Measurements from ENCODE around the gene PDZRN4.

- no peak for TF ChIP-seq PATZ1 (CRISPR knock-in tag; IDR thresholded peaks at IDR 0.05; ENCODE audit: borderline replicate concordance)
- no peak for TF ChIP-seq BACH2 (CRISPR knock-in tag; IDR thresholded peaks at IDR 0.05; ENCODE audit: borderline replicate concordance)
- TF ChIP-seq ARNTL (CRISPR knock-in tag; IDR thresholded peaks at IDR 0.05; ENCODE audit: borderline replicate concordance, low read depth), result no peak
- no peak for TF ChIP-seq ZFP3 (CRISPR knock-in tag; IDR thresholded peaks at IDR 0.05)
- no peak for TF ChIP-seq ZFP30 (CRISPR knock-in tag; IDR thresholded peaks at IDR 0.05)
- no peak for TF ChIP-seq RARB (CRISPR knock-in tag; IDR thresholded peaks at IDR 0.05)
- no peak for TF ChIP-seq CSDC2 (CRISPR knock-in tag; IDR thresholded peaks at IDR 0.05)
- TF ChIP-seq CREB5 (CRISPR knock-in tag; IDR thresholded peaks at IDR 0.05; ENCODE audit: low read depth), result no peak
- TF ChIP-seq POU6F1 (CRISPR knock-in tag; IDR thresholded peaks at IDR 0.05; ENCODE audit: borderline replicate concordance, low read depth), result no peak
- TF ChIP-seq ZNF565 (CRISPR knock-in tag; conservative IDR thresholded peaks at IDR 0.05; ENCODE audit: low read depth), result no peak
- no peak for TF ChIP-seq PPARA (CRISPR knock-in tag; IDR thresholded peaks at IDR 0.05; ENCODE audit: borderline replicate concordance)
- TF ChIP-seq SNAI2 (CRISPR knock-in tag; IDR thresholded peaks at IDR 0.05), result no peak
- no peak for TF ChIP-seq TSHZ2 (CRISPR knock-in tag; IDR thresholded peaks at IDR 0.05)
- no peak for TF ChIP-seq OSR1 (CRISPR knock-in tag; IDR thresholded peaks at IDR 0.05)
Observed at GRCh38 chr12:41558671-41559070, 370.6 kb downstream of the PDZRN4 start.
